ENCODE measurements around the gene INTS15.

DNA sequence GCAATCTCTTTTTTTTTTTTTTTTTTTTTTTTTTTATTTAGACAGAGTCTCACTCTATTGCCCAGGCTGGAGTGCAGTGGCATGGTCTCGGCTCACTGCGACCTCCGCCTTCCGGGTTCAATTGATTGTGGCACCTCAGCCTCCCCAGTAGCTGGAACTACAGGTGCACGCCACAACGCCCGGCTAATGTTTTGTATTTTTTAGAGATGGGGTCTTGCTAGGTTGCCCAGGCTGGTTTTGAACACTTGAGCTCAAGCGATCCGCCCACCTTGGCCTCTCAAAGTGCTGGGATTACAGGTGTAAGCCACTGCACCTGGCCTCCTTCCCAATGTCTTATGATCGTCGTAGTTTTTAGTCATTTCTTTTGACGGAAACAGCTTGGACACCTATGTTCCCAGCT is 19.0 kb downstream of the INTS15 start:
- TF ChIP-seq, protein P1, sequence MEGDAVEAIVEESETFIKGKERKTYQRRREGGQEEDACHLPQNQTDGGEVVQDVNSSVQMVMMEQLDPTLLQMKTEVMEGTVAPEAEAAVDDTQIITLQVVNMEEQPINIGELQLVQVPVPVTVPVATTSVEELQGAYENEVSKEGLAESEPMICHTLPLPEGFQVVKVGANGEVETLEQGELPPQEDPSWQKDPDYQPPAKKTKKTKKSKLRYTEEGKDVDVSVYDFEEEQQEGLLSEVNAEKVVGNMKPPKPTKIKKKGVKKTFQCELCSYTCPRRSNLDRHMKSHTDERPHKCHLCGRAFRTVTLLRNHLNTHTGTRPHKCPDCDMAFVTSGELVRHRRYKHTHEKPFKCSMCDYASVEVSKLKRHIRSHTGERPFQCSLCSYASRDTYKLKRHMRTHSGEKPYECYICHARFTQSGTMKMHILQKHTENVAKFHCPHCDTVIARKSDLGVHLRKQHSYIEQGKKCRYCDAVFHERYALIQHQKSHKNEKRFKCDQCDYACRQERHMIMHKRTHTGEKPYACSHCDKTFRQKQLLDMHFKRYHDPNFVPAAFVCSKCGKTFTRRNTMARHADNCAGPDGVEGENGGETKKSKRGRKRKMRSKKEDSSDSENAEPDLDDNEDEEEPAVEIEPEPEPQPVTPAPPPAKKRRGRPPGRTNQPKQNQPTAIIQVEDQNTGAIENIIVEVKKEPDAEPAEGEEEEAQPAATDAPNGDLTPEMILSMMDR (IDR thresholded peaks at IDR 0.05 in 2 of 3, conservative IDR thresholded peaks at IDR 0.05 in 1 of 3; ENCODE audit: borderline replicate concordance in 1 of 3, insufficient read depth in 1 of 3, low read depth in 2 of 3, low read length in 2 of 3), result no peak
- TF ChIP-seq POLR2A (IDR thresholded peaks at IDR 0.05; ENCODE audit: borderline replicate concordance, extremely low read depth, insufficient read depth, insufficient read length) (no peak), POLR2AphosphoS5 (IDR thresholded peaks at IDR 0.05; ENCODE audit: low read depth, low read length) (no peak), SIN3A (IDR thresholded peaks at IDR 0.05; ENCODE audit: low read depth) (no peak), FOSL1 (IDR thresholded peaks at IDR 0.05; ENCODE audit: low read depth) (no peak), RAD21 (IDR thresholded peaks at IDR 0.05; ENCODE audit: low read depth) (no peak), EZH2 (IDR thresholded peaks at IDR 0.05) (no peak), SP1 (IDR thresholded peaks at IDR 0.05; ENCODE audit: low read depth) (no peak), ZNF274 (IDR thresholded peaks at IDR 0.05; ENCODE audit: low read depth, low read length) (no peak), EZH2phosphoT487 (IDR thresholded peaks at IDR 0.05; ENCODE audit: borderline replicate concordance) (no peak)
- TF ChIP-seq, protein P2, sequence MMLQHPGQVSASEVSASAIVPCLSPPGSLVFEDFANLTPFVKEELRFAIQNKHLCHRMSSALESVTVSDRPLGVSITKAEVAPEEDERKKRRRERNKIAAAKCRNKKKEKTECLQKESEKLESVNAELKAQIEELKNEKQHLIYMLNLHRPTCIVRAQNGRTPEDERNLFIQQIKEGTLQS (IDR thresholded peaks at IDR 0.05), result no peak
- TF ChIP-seq, protein P3, sequence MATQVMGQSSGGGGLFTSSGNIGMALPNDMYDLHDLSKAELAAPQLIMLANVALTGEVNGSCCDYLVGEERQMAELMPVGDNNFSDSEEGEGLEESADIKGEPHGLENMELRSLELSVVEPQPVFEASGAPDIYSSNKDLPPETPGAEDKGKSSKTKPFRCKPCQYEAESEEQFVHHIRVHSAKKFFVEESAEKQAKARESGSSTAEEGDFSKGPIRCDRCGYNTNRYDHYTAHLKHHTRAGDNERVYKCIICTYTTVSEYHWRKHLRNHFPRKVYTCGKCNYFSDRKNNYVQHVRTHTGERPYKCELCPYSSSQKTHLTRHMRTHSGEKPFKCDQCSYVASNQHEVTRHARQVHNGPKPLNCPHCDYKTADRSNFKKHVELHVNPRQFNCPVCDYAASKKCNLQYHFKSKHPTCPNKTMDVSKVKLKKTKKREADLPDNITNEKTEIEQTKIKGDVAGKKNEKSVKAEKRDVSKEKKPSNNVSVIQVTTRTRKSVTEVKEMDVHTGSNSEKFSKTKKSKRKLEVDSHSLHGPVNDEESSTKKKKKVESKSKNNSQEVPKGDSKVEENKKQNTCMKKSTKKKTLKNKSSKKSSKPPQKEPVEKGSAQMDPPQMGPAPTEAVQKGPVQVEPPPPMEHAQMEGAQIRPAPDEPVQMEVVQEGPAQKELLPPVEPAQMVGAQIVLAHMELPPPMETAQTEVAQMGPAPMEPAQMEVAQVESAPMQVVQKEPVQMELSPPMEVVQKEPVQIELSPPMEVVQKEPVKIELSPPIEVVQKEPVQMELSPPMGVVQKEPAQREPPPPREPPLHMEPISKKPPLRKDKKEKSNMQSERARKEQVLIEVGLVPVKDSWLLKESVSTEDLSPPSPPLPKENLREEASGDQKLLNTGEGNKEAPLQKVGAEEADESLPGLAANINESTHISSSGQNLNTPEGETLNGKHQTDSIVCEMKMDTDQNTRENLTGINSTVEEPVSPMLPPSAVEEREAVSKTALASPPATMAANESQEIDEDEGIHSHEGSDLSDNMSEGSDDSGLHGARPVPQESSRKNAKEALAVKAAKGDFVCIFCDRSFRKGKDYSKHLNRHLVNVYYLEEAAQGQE (IDR thresholded peaks at IDR 0.05; ENCODE audit: low read depth), result no peak

Data from HCT116 (cell line).